ENCODE data around the gene CEP126.

GRCh38 chr11:102026217-102026616, 111.4 kb downstream of the CEP126 start:
- TF ChIP-seq CTCF (IDR thresholded peaks at IDR 0.05) (no peak), POLR2A (IDR thresholded peaks at IDR 0.05) (no peak)

Data from testis (tissue), 2 donors.